SU-DHL-6 (cell line): ENCODE data around the gene INPP5A.

Experiments used
- H2AFZ ChIP-seq: fragments of 200-600 bp; sonication (generic); 2 replicates; pipeline ENCODE4 v1.6.1; 2014; ENCODE audit warnings: low read depth, mild to moderate bottlenecking, moderate library complexity, mixed read lengths, antibody characterized with exemption, low read length; ENCODE audit not compliant: severe bottlenecking
- H3F3A ChIP-seq: fragments of 200-600 bp; shearing (Covaris generic); 2 replicates; pipeline ENCODE4 v1.6.0; 2016; ENCODE audit warnings: antibody characterized with exemption, mild to moderate bottlenecking; ENCODE audit not compliant: insufficient read depth
- H3K27ac ChIP-seq: fragments of 200-600 bp; sonication (generic); 2 replicates; pipeline ENCODE4 v1.5.1; 2016; ENCODE audit warnings: low read depth, mild to moderate bottlenecking, low read length, moderate library complexity, mixed read lengths
- H3K27me3 ChIP-seq: fragments of 200-600 bp; sonication (generic), shearing (Covaris generic); 2 replicates; pipeline ENCODE4 v1.6.0; 2014; ENCODE audit warnings: mild to moderate bottlenecking, low read length
- H3K36me3 ChIP-seq: fragments of 200-600 bp; sonication (generic); 2 replicates; pipeline ENCODE4 v1.6.1; 2014; ENCODE audit warnings: mild to moderate bottlenecking, low read length, mixed read lengths
- H3K4me2 ChIP-seq: fragments of 300-600, 200-600 bp; shearing (Covaris generic), sonication (generic); 2 replicates; pipeline ENCODE4 v1.6.0; 2014; ENCODE audit warnings: low read length, low read depth, mild to moderate bottlenecking; ENCODE audit not compliant: poor library complexity, severe bottlenecking
- H3K4me3 ChIP-seq: fragments of 200-600 bp; sonication (generic); 2 replicates; pipeline ENCODE4 v1.5.1; 2014; ENCODE audit warnings: antibody characterized with exemption, low read length, mild to moderate bottlenecking, mixed read lengths; ENCODE audit not compliant: insufficient read depth, poor library complexity, severe bottlenecking
- H3K79me2 ChIP-seq: fragments of 200-600 bp; sonication (generic); 2 replicates; pipeline ENCODE4 v1.6.1; 2014; ENCODE audit warnings: mild to moderate bottlenecking, low read length, moderate library complexity; ENCODE audit not compliant: insufficient read depth
- H3K9ac ChIP-seq: fragments of 200-600 bp; sonication (generic); 2 replicates; pipeline ENCODE4 v1.7.0; 2014; ENCODE audit warnings: mild to moderate bottlenecking, low read length
- H3K9me2 ChIP-seq: fragments of 200-600 bp; sonication (generic); replicated peaks from 2 replicates; pipeline ENCODE4 v1.6.1; 2014; ENCODE audit warnings: low read length; ENCODE audit not compliant: insufficient read depth
- H3K9me3 ChIP-seq: fragments of 200-600 bp; sonication (generic); 2 replicates; pipeline ENCODE4 v1.6.1; 2014; ENCODE audit warnings: low read length, mixed read lengths; ENCODE audit not compliant: insufficient read depth
- H4K20me1 ChIP-seq: fragments of 200-600 bp; sonication (generic); 2 replicates; pipeline ENCODE4 v1.6.1; 2014; ENCODE audit warnings: low read depth, mild to moderate bottlenecking, antibody characterized with exemption, low read length, moderate library complexity, mixed read lengths
- CTCF ChIP-seq: fragments of 200-600 bp; sonication (generic); IDR thresholded peaks from one replicate; pipeline ENCODE4 v1.5.1; 2017; ENCODE audit warnings: antibody characterized with exemption, mild to moderate bottlenecking, low read length, moderate library complexity; ENCODE audit not compliant: insufficient read depth, poor library complexity, severe bottlenecking
- EZH2phosphoT487 ChIP-seq: fragments of 200-600 bp; sonication (generic), shearing (Covaris generic); conservative IDR thresholded peaks from 2 replicates; pipeline ENCODE4 v1.6.1; 2018; ENCODE audit warnings: mild to moderate bottlenecking, antibody characterized with exemption, low read length, moderate library complexity, mixed read lengths

The INPP5A gene

GRCh38 chr10:132829403-132829802, 291.8 kb downstream of the INPP5A start:
- Histone ChIP-seq H3K27ac (no peak overlapping the region), H2AFZ (no peak overlapping the region), H3F3A (peaks cover 3% of the 10 kb centered on the region), H3K9me3 (peaks cover 23% of the 10 kb centered on the region; the same call in 1 of the 2 replicates), H3K79me2 (no peaks in the 10 kb centered on the region), H3K27me3 (no peaks in the 10 kb centered on the region), H3K4me3 (no peak overlapping the region), H3K9me2 (no peaks in the 10 kb centered on the region), H3K9ac (no peak overlapping the region), H3K4me2 (no peak overlapping the region), H4K20me1 (no peaks in the 10 kb centered on the region), H3K36me3 (no peaks in the 10 kb centered on the region)
- TF ChIP-seq CTCF (no peak), EZH2phosphoT487 (no peak)

GRCh38 chr10:132832186-132832969, 294.8 kb downstream of the INPP5A start:
- no peaks in the 10 kb centered on the region for H4K20me1 ChIP-seq
- no peak overlapping the region for H2AFZ ChIP-seq
- TF ChIP-seq CTCF (no peak), EZH2phosphoT487 (no peak)
- no peak overlapping the region for H3K4me3 ChIP-seq
- no peaks in the 10 kb centered on the region for H3K9me3 ChIP-seq
- H3K9ac ChIP-seq = no peak overlapping the region
- H3K27ac ChIP-seq = no peak overlapping the region
- no peaks in the 10 kb centered on the region for H3K9me2 ChIP-seq
- no peaks in the 10 kb centered on the region for H3K79me2 ChIP-seq
- H3K36me3 ChIP-seq = no peaks in the 10 kb centered on the region
- H3K4me2 ChIP-seq = no peak overlapping the region
- H3K27me3 ChIP-seq = no peaks in the 10 kb centered on the region
- H3F3A ChIP-seq = no peaks in the 10 kb centered on the region
